PC-3 (cell line): ENCODE measurements around the gene CDC42SE2.

Experiments
- CTCF ChIP-seq: fragments of 300-600 bp; sonication (generic); conservative IDR thresholded peaks from 2 replicates; pipeline ENCODE4 v1.5.1; 2017; ENCODE audit warnings: antibody characterized with exemption, low read depth, mild to moderate bottlenecking, low read length
- EZH2 ChIP-seq: fragments of 300-600 bp; sonication (generic); IDR thresholded peaks from one replicate; pipeline ENCODE4 v1.6.1; 2017; ENCODE audit warnings: antibody characterized with exemption, mild to moderate bottlenecking, low read length; ENCODE audit not compliant: unreplicated experiment
- EZH2phosphoT487 ChIP-seq: fragments of 300-600 bp; sonication (generic); IDR thresholded peaks from 2 replicates; pipeline ENCODE4 v1.6.1; 2018; ENCODE audit warnings: mild to moderate bottlenecking, antibody characterized with exemption, low read length, borderline replicate concordance

- TF ChIP-seq CTCF = no peak
- no peak for TF ChIP-seq EZH2
- TF ChIP-seq EZH2phosphoT487 = no peak
These were observed 136.7 kb downstream of the CDC42SE2 start for GRCh38 chr5:131400585-131400984.
